Ishikawa (cell line): ENCODE results near the gene FBXL22.

Experiments used
- CEBPB ChIP-seq: IDR thresholded peaks from 2 replicates; pipeline ENCODE4 v1.6.1; 2012
- CREB1 ChIP-seq: IDR thresholded peaks from 2 replicates; pipeline ENCODE4 v1.6.1; 2012; ENCODE audit warnings: low read depth
- EGR1 ChIP-seq: IDR thresholded peaks from 2 replicates; pipeline ENCODE4 v1.6.1; 2012
- EP300 ChIP-seq: IDR thresholded peaks from 2 replicates; pipeline ENCODE4 v1.6.1; 2012; ENCODE audit warnings: borderline replicate concordance
- FOXM1 ChIP-seq: IDR thresholded peaks from 2 replicates; pipeline ENCODE4 v1.6.1; 2012; ENCODE audit warnings: low read depth, borderline replicate concordance
- RAD21 ChIP-seq: IDR thresholded peaks from 2 replicates; pipeline ENCODE4 v1.6.1; 2012; ENCODE audit warnings: low read depth
- TAF1 ChIP-seq: IDR thresholded peaks from 2 replicates; pipeline ENCODE4 v1.6.1; 2012; ENCODE audit warnings: low read depth, mild to moderate bottlenecking
- TCF12 ChIP-seq: IDR thresholded peaks from 2 replicates; pipeline ENCODE4 v1.6.1; 2012; ENCODE audit warnings: low read depth
- TEAD4 ChIP-seq: IDR thresholded peaks from 2 replicates; pipeline ENCODE4 v1.6.1; 2012
- YY1 ChIP-seq: IDR thresholded peaks from 2 replicates; pipeline ENCODE4 v1.6.1; 2012; ENCODE audit warnings: low read depth
- ZBTB7A ChIP-seq: IDR thresholded peaks from 2 replicates; pipeline ENCODE4 v1.6.1; 2012; ENCODE audit warnings: low read depth
- TF ChIP-seq, protein P1 (sequence below): IDR thresholded peaks from 2 replicates; pipeline ENCODE4 v1.6.1; 2012
- TF ChIP-seq, protein P2 (sequence below): IDR thresholded peaks from 2 replicates; pipeline ENCODE4 v1.6.1; 2012; ENCODE audit warnings: low read depth, mild to moderate bottlenecking
- TF ChIP-seq, protein P3 (sequence below): IDR thresholded peaks from 2 replicates; pipeline ENCODE4 v1.6.1; 2012

DNA sequence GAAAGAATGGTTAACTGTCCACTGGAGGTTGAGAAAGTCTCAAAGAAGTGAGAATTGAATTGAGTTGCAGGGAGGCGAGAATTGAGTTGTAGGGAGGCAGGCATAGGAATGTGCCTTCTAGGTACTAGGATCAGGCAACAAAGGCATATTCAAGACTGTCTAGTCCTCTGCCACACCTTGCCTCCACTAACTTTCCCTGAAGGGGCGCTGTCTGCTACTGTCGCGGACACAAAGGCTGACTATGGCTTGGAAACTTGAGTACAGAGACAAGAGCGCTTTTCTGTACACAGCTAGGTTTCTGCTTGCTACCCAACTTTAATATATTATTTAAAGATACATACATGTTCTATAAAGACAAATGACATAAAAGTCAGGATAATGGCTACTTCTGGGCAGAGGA lies 10.4 kb upstream of the FBXL22 start:
- TF ChIP-seq, protein P1, sequence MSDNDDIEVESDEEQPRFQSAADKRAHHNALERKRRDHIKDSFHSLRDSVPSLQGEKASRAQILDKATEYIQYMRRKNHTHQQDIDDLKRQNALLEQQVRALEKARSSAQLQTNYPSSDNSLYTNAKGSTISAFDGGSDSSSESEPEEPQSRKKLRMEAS: no peak
- TF ChIP-seq, protein P2, sequence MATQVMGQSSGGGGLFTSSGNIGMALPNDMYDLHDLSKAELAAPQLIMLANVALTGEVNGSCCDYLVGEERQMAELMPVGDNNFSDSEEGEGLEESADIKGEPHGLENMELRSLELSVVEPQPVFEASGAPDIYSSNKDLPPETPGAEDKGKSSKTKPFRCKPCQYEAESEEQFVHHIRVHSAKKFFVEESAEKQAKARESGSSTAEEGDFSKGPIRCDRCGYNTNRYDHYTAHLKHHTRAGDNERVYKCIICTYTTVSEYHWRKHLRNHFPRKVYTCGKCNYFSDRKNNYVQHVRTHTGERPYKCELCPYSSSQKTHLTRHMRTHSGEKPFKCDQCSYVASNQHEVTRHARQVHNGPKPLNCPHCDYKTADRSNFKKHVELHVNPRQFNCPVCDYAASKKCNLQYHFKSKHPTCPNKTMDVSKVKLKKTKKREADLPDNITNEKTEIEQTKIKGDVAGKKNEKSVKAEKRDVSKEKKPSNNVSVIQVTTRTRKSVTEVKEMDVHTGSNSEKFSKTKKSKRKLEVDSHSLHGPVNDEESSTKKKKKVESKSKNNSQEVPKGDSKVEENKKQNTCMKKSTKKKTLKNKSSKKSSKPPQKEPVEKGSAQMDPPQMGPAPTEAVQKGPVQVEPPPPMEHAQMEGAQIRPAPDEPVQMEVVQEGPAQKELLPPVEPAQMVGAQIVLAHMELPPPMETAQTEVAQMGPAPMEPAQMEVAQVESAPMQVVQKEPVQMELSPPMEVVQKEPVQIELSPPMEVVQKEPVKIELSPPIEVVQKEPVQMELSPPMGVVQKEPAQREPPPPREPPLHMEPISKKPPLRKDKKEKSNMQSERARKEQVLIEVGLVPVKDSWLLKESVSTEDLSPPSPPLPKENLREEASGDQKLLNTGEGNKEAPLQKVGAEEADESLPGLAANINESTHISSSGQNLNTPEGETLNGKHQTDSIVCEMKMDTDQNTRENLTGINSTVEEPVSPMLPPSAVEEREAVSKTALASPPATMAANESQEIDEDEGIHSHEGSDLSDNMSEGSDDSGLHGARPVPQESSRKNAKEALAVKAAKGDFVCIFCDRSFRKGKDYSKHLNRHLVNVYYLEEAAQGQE: no peak
- TF ChIP-seq CEBPB (no peak), FOXM1 (no peak), TAF1 (no peak), EP300 (no peak), YY1 (no peak), RAD21 (no peak), CREB1 (no peak), EGR1 (no peak), TEAD4 (no peak), ZBTB7A (no peak), TCF12 (no peak)
- TF ChIP-seq, protein P3, sequence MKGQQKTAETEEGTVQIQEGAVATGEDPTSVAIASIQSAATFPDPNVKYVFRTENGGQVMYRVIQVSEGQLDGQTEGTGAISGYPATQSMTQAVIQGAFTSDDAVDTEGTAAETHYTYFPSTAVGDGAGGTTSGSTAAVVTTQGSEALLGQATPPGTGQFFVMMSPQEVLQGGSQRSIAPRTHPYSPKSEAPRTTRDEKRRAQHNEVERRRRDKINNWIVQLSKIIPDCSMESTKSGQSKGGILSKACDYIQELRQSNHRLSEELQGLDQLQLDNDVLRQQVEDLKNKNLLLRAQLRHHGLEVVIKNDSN: no peak
